ENCODE results near the gene ZNF587B.

Gene ZNF587B

DNA sequence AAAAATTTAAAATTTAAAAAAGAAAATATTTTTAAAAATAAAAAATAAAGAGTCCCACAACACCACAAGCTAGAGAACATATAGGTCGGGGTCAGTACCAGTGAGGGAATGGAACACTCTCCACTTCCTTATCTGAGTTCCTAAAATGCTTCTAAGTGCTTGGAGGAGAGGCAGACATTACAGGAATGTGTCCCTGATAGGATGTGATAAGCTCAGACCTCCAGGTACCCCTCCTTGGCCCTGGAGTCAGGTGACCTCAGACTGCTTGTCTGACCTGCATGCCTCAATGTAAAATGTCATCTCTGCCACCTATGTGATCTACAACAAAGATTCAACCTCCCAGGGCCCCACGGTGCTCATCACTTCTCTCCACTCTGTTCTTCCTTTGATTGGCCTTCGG lies 55.9 kb downstream of the ZNF587B start:
- Histone ChIP-seq H3K9ac (ENCODE audit: low read depth, low read length) (no peak overlapping the region), H2AFZ (ENCODE audit: low read depth, low read length) (no peak overlapping the region), H3K27me3 (ENCODE audit: insufficient read depth, low read length, poor library complexity) (no peaks in the 10 kb centered on the region), H4K20me1 (ENCODE audit: insufficient read depth, low read length) (peaks cover 7% of the 10 kb centered on the region; the same call in 1 of the 2 replicates), H3K9me3 (ENCODE audit: insufficient read depth, low read length, severe bottlenecking) (no peaks in the 10 kb centered on the region), H3K27ac (ENCODE audit: low read length) (no peak overlapping the region), H3K79me2 (ENCODE audit: insufficient read depth, low read length) (peaks cover 65% of the 10 kb centered on the region), H3K4me3 (ENCODE audit: low read depth in 1 of 2, low read length in 2 of 2) (peak overlapping the region in 1 of 2 experiments; percentile 13; a peak in 1 of 4 replicates), H3K4me2 (ENCODE audit: insufficient read depth, low read length) (peak overlapping the region; percentile 90; the same call in 1 of the 2 replicates), H3K36me3 (ENCODE audit: insufficient read depth, low read length) (peaks cover 38% of the 10 kb centered on the region), H3K4me1 (ENCODE audit: insufficient read depth, low read length) (peaks cover 40% of the 10 kb centered on the region)
- TF ChIP-seq EZH2 (IDR thresholded peaks at IDR 0.05; ENCODE audit: borderline replicate concordance, low read depth, low read length, severe bottlenecking) (no peak), CTCF (IDR thresholded peaks at IDR 0.05; ENCODE audit: borderline replicate concordance, extremely low read depth, low read length, poor library complexity, severe bottlenecking) (no peak)
- DNase-seq: no peak
- ATAC-seq (ENCODE audit: insufficient read depth, low read depth): no peak

- Histone ChIP-seq H3K9me3 (ENCODE audit: insufficient read depth, low read length, severe bottlenecking) (no peaks in the 10 kb centered on the region), H3K4me1 (ENCODE audit: insufficient read depth, low read length) (peaks cover 40% of the 10 kb centered on the region), H4K20me1 (ENCODE audit: insufficient read depth, low read length) (peaks cover 7% of the 10 kb centered on the region; the same call in 1 of the 2 replicates), H3K4me3 (ENCODE audit: low read depth in 1 of 2, low read length in 2 of 2) (peak overlapping the region; percentile 64 to 73), H2AFZ (ENCODE audit: low read depth, low read length) (no peak overlapping the region), H3K36me3 (ENCODE audit: insufficient read depth, low read length) (peaks cover 38% of the 10 kb centered on the region), H3K79me2 (ENCODE audit: insufficient read depth, low read length) (peaks cover 65% of the 10 kb centered on the region), H3K4me2 (ENCODE audit: insufficient read depth, low read length) (peak overlapping the region; percentile 90), H3K9ac (ENCODE audit: low read depth, low read length) (peak overlapping the region; percentile 76), H3K27me3 (ENCODE audit: insufficient read depth, low read length, poor library complexity) (no peaks in the 10 kb centered on the region), H3K27ac (ENCODE audit: low read length) (peak overlapping the region; percentile 39; the same call in 1 of the 2 replicates)
- no peak for DNase-seq
- TF ChIP-seq CTCF (IDR thresholded peaks at IDR 0.05; ENCODE audit: borderline replicate concordance, extremely low read depth, low read length, poor library complexity, severe bottlenecking) (no peak), EZH2 (IDR thresholded peaks at IDR 0.05; ENCODE audit: borderline replicate concordance, low read depth, low read length, severe bottlenecking) (no peak)
- ATAC-seq (ENCODE audit: insufficient read depth, low read depth): no peak
Observed at GRCh38 chr19:57887195-57887941, 57.3 kb downstream of the ZNF587B start.

GRCh38 chr19:57888107-57888559 lies 58.0 kb downstream of the ZNF587B start:
- ATAC-seq (ENCODE audit: insufficient read depth, low read depth) (no peak), DNase-seq (no peak)
- Histone ChIP-seq H3K27me3 (ENCODE audit: insufficient read depth, low read length, poor library complexity) (no peaks in the 10 kb centered on the region), H3K4me2 (ENCODE audit: insufficient read depth, low read length) (peak overlapping the region; percentile 90), H3K4me3 (ENCODE audit: low read depth in 1 of 2, low read length in 2 of 2) (peak overlapping the region; percentile 64 to 73; a peak in 3 of 4 replicates), H3K79me2 (ENCODE audit: insufficient read depth, low read length) (peaks cover 57% of the 10 kb centered on the region), H4K20me1 (ENCODE audit: insufficient read depth, low read length) (peaks cover 7% of the 10 kb centered on the region; the same call in 1 of the 2 replicates), H3K27ac (ENCODE audit: low read length) (peak overlapping the region; percentile 75), H3K9me3 (ENCODE audit: insufficient read depth, low read length, severe bottlenecking) (no peaks in the 10 kb centered on the region), H2AFZ (ENCODE audit: low read depth, low read length) (peak overlapping the region; percentile 84), H3K36me3 (ENCODE audit: insufficient read depth, low read length) (peaks cover 32% of the 10 kb centered on the region), H3K9ac (ENCODE audit: low read depth, low read length) (peak overlapping the region; percentile 76), H3K4me1 (ENCODE audit: insufficient read depth, low read length) (peaks cover 40% of the 10 kb centered on the region)
- TF ChIP-seq EZH2 (IDR thresholded peaks at IDR 0.05; ENCODE audit: borderline replicate concordance, low read depth, low read length, severe bottlenecking) (no peak), CTCF (IDR thresholded peaks at IDR 0.05; ENCODE audit: borderline replicate concordance, extremely low read depth, low read length, poor library complexity, severe bottlenecking) (no peak)
